ENCODE measurements around the gene SUN2.

- TF ChIP-seq CTCF (IDR thresholded peaks at IDR 0.05; ENCODE audit: low read length) (no peak), EZH2 (optimal IDR thresholded peaks at IDR 0.05; ENCODE audit: low read depth, low read length) (no peak), EZH2phosphoT487 (IDR thresholded peaks at IDR 0.05; ENCODE audit: low read length) (no peak)
Observed at GRCh38 chr22:38710351-38710750, 45.4 kb downstream of the SUN2 start.

All from MM.1S (cell line).